Gastrocnemius medialis (tissue), 4 donors: ENCODE results near the gene EFCAB11. TPM values are rescaled to one million over a fixed set of nuclear protein-coding genes. Genes with fewer than 3 reads are reported as not detected.

Experiments
- ATAC-seq, 2 donors: fragments of 150-250 bp; one replicate each; pipeline ENCODE4 v1.9.1; 2016
- DNase-seq, 2 donors: peaks; one replicate each; pipeline ENCODE4 v3.0.0-alpha.2; 2019
- H3K27ac ChIP-seq, 4 donors: fragments of 200-600 bp; sonication (generic); 1 replicate in 1 of 4; 2 replicates in 3 of 4; pipeline ENCODE4 v1.5.1; 2016 to 2018; ENCODE audit warnings: mild to moderate bottlenecking in 2 of 4, moderate library complexity in 1 of 4
- H3K27me3 ChIP-seq, 3 donors: fragments of 200-600 bp; sonication (generic) in 2 of 3; 1 replicate in 1 of 3; 2 replicates in 2 of 3; pipeline versions ENCODE4 v1.5.1 to v1.6.0; 2016 to 2019; ENCODE audit warnings: mild to moderate bottlenecking in 1 of 3, moderate library complexity in 1 of 3
- H3K36me3 ChIP-seq, 2 donors: fragments of 200-600 bp; sonication (generic) in 1 of 2; one replicate each; pipeline ENCODE4 v1.5.1; 2017 to 2018
- H3K4me1 ChIP-seq, 2 donors: fragments of 200-600 bp; sonication (generic) in 1 of 2; one replicate each; pipeline ENCODE4 v1.5.1; 2016 to 2017; ENCODE audit warnings: mild to moderate bottlenecking in 2 of 2
- H3K4me3 ChIP-seq, 4 donors: fragments of 200-600 bp; sonication (generic) in 3 of 4; 1 replicate in 1 of 4; 2 replicates in 3 of 4; pipeline ENCODE4 v1.5.1; 2016 to 2019; ENCODE audit warnings: mild to moderate bottlenecking in 2 of 4
- H3K9me3 ChIP-seq, 3 donors: fragments of 200-600 bp; sonication (generic) in 2 of 3; 1 replicate in 1 of 3; 2 replicates in 2 of 3; pipeline ENCODE4 v1.5.1; 2016 to 2019
- CTCF ChIP-seq, 5 experiments: fragments of 450-650 bp in 3 of 5; fragments of 200-600 bp in 2 of 5; sonication (generic) in 2 of 5; IDR thresholded peaks in 4 of 5; conservative IDR thresholded peaks in 1 of 5; 1 replicate in 4 of 5; 2 replicates in 1 of 5; pipeline ENCODE4 v1.5.1; 2016 to 2019; ENCODE audit warnings: antibody characterized with exemption in 5 of 5, mild to moderate bottlenecking in 3 of 5, moderate library complexity in 3 of 5
- POLR2A ChIP-seq, 2 donors: fragments of 450-650 bp; IDR thresholded peaks; one replicate each; pipeline ENCODE4 v1.6.1; 2017; ENCODE audit warnings: antibody characterized with exemption in 2 of 2, mild to moderate bottlenecking in 2 of 2, moderate library complexity in 2 of 2
- in situ Hi-C, 4 donors: fragments of 200-750 bp; cut with MboI; loops; one replicate each; pipeline versions ENCODE4 v1.15.0 to v1.8.0; 2017; ENCODE audit warnings: low sequenced_read_pairs in 4 of 4
- intact Hi-C: fragments of 100-400 bp; cut with DNase I; formaldehyde crosslinking; loops from one replicate; pipeline ENCODE4 v1.15.1; 2023; ENCODE audit warnings: low total_unique reads
- total RNA-seq, 4 donors: library from RNA; depleted of rRNA; stranded (reverse); fragments of >200 nt; gene quantifications; one replicate each; pipeline versions ENCODE4 v1.1.0 to v1.2.3, GENCODE V29; 2016

EFCAB11 gene
- total RNA-seq, 4 donors from 2014 or later: 0.69 to 1.6 (median 1.6) TPM

- H3K27ac ChIP-seq: no peak overlapping the region
- intact Hi-C loops: no loop called here
- no peaks in the 10 kb centered on the region for H3K9me3 ChIP-seq
- in situ Hi-C loops: no loop called here
- TF ChIP-seq CTCF (IDR thresholded peaks at IDR 0.05 in 4 of 5, conservative IDR thresholded peaks at IDR 0.05 in 1 of 5) (no peak), POLR2A (IDR thresholded peaks at IDR 0.05) (no peak)
- no peaks in the 10 kb centered on the region for H3K36me3 ChIP-seq
- no peak overlapping the region for H3K4me3 ChIP-seq
- H3K4me1 ChIP-seq: no peaks in the 10 kb centered on the region
- H3K27me3 ChIP-seq: no peaks in the 10 kb centered on the region
- DNase-seq (no peak), ATAC-seq (no peak)
These were observed 206.5 kb downstream of the EFCAB11 start for GRCh38 chr14:89748004-89748403.

- TF ChIP-seq CTCF (IDR thresholded peaks at IDR 0.05 in 4 of 5, conservative IDR thresholded peaks at IDR 0.05 in 1 of 5): no peak
- H3K4me1 ChIP-seq: no peaks in the 10 kb centered on the region
- H3K4me3 ChIP-seq: no peak overlapping the region
- DNase-seq: no peak
- no peaks in the 10 kb centered on the region for H3K9me3 ChIP-seq
- ATAC-seq: no peak
- no peaks in the 10 kb centered on the region for H3K27me3 ChIP-seq
- no peak overlapping the region for H3K27ac ChIP-seq
- in situ Hi-C loops: no loop called here
- no peaks in the 10 kb centered on the region for H3K36me3 ChIP-seq
- intact Hi-C loops: no loop called here
These were observed 207.4 kb downstream of the EFCAB11 start for GRCh38 chr14:89747126-89747525.

- H3K4me1 ChIP-seq: no peaks in the 10 kb centered on the region
- intact Hi-C loops (no loop called here), in situ Hi-C loops (no loop called here)
- TF ChIP-seq POLR2A (IDR thresholded peaks at IDR 0.05) (no peak), CTCF (IDR thresholded peaks at IDR 0.05 in 4 of 5, conservative IDR thresholded peaks at IDR 0.05 in 1 of 5) (no peak)
- H3K36me3 ChIP-seq: no peaks in the 10 kb centered on the region
- H3K27ac ChIP-seq: no peak overlapping the region
- no peaks in the 10 kb centered on the region for H3K27me3 ChIP-seq
- no peaks in the 10 kb centered on the region for H3K9me3 ChIP-seq
- ATAC-seq (no peak), DNase-seq (no peak)
- no peak overlapping the region for H3K4me3 ChIP-seq
These were observed 207.9 kb downstream of the EFCAB11 start for GRCh38 chr14:89746654-89747053.

- Histone ChIP-seq H3K9me3 (no peaks in the 10 kb centered on the region), H3K4me1 (no peaks in the 10 kb centered on the region), H3K27me3 (no peaks in the 10 kb centered on the region), H3K27ac (no peak overlapping the region), H3K4me3 (no peak overlapping the region), H3K36me3 (no peaks in the 10 kb centered on the region)
- DNase-seq: no peak
- no peak for ATAC-seq
- TF ChIP-seq CTCF (IDR thresholded peaks at IDR 0.05 in 4 of 5, conservative IDR thresholded peaks at IDR 0.05 in 1 of 5) (no peak), POLR2A (IDR thresholded peaks at IDR 0.05) (no peak)
- intact Hi-C loops (no loop called here), in situ Hi-C loops (no loop called here)
These were observed 208.4 kb downstream of the EFCAB11 start for GRCh38 chr14:89746135-89746534.

Other genes starting within 250 kb of the EFCAB11 start
- gene TDP1, start 1.2 kb upstream of the EFCAB11 start, total RNA-seq: 1 to 10 TPM; 2.0 to 5.0 (median 3.8) TPM
- gene KCNK13, start 107.3 kb upstream of the EFCAB11 start, total RNA-seq: not detected